GM19193 (cell line): ENCODE data around the gene RAB3A.

Experiments used
- POLR2A ChIP-seq: IDR thresholded peaks from 4 replicates; pipeline ENCODE4 v1.6.1; 2011; ENCODE audit not compliant: insufficient read depth, insufficient read length; ENCODE audit errors: extremely low read depth

The RAB3A gene

GRCh38 chr19:18226956-18227780, 23.3 kb upstream of the RAB3A start:
- no peak for TF ChIP-seq POLR2A

GRCh38 chr19:18225702-18226468, 22.0 kb upstream of the RAB3A start, which contains the start of gene PDE4C:
Gene PDE4C, minus strand, starts transcription at chr19:18226438. Its CDS starts 23 bp downstream, at chr19:18226415.
- TF ChIP-seq POLR2A = no peak

GRCh38 chr19:18225355-18225701, 21.5 kb upstream of the RAB3A start:
- no peak for TF ChIP-seq POLR2A

- no peak for TF ChIP-seq POLR2A
Measured at GRCh38 chr19:18224525-18225354, 20.9 kb upstream of the RAB3A start.

- no peak for TF ChIP-seq POLR2A
Measured at GRCh38 chr19:18223860-18224524, 20.1 kb upstream of the RAB3A start.

- TF ChIP-seq POLR2A = no peak
Measured at GRCh38 chr19:18221815-18222725, 18.2 kb upstream of the RAB3A start.

GRCh38 chr19:18220632-18221275, 16.9 kb upstream of the RAB3A start:
- no peak for TF ChIP-seq POLR2A

- TF ChIP-seq POLR2A = no peak
Measured at GRCh38 chr19:18219911-18220631, 16.2 kb upstream of the RAB3A start.

GRCh38 chr19:18218600-18218999, 14.8 kb upstream of the RAB3A start:
- no peak for TF ChIP-seq POLR2A

- no peak for TF ChIP-seq POLR2A
Measured at GRCh38 chr19:18218159-18218558, 14.3 kb upstream of the RAB3A start.

GRCh38 chr19:18216789-18217188, 12.9 kb upstream of the RAB3A start:
- no peak for TF ChIP-seq POLR2A

- TF ChIP-seq POLR2A = no peak
Measured at GRCh38 chr19:18214779-18215433, 11.1 kb upstream of the RAB3A start.
